ENCODE results near the gene CD109. TPM values are rescaled to one million over a fixed set of nuclear protein-coding genes. Genes with fewer than 3 reads are reported as not detected.

Gene CD109
- total RNA-seq, 1 experiment from 2014 or later, result 3.2 TPM

- no peak overlapping the region for H2BK5ac ChIP-seq (ENCODE audit: insufficient read length, low read length)
- H4K91ac ChIP-seq (ENCODE audit: insufficient read length, low read depth, low read length), result no peak overlapping the region
- H3K4me3 Mint-ChIP-seq, result no peak overlapping the region
- H3K9ac ChIP-seq (ENCODE audit: extremely low read depth, insufficient read length, low read length), result no peak overlapping the region
- no peak for DNase-seq
- no peaks in the 10 kb centered on the region for H4K20me1 ChIP-seq (ENCODE audit: control insufficient read depth, insufficient read depth, insufficient read length)
- H2BK15ac ChIP-seq (ENCODE audit: low read depth, low read length), result no peak overlapping the region
- no peaks in the 10 kb centered on the region for H3K79me1 ChIP-seq (ENCODE audit: insufficient read depth, low read depth, low read length, poor library complexity, severe bottlenecking)
- H3K23ac ChIP-seq (ENCODE audit: insufficient read length, low read depth, low read length), result no peak overlapping the region
- no peak overlapping the region for H3K18ac ChIP-seq (ENCODE audit: insufficient read length, low read depth, low read length)
- WGBS (ENCODE audit: extremely low coverage, insufficient read length, low lambda C conversion rate), result no CpG with 5 or more reads among the region's 1 CpG
- no peak overlapping the region for H4K5ac ChIP-seq (ENCODE audit: insufficient read length, low read depth, low read length)
- H3K36me3 Mint-ChIP-seq (ENCODE audit: insufficient read depth in 1 of 3, low read depth in 3 of 3), result peaks cover 2 to 8% (median 6%) of the 10 kb centered on the region in 3 experiments; a peak in 5 of 7 replicates
- peaks cover 2 to 7% of the 10 kb centered on the region in 2 experiments; a peak in 3 of 5 replicates for H3K9me3 Mint-ChIP-seq
- no peak overlapping the region for H3K27ac ChIP-seq (ENCODE audit: insufficient read length, low read depth, low read length)
- no peak overlapping the region for H3K4ac ChIP-seq (ENCODE audit: low read depth, low read length)
- no peak overlapping the region for H3T11ph ChIP-seq (ENCODE audit: low read length)
- no peaks in the 10 kb centered on the region for H3K4me1 ChIP-seq (ENCODE audit: insufficient read depth, low read length)
- H3K4me1 Mint-ChIP-seq, result 0 out of 4 replicates have a peak, but pooled peaks cover 0 to 3% of the 10 kb centered on the region in 2 experiments
- H2BK20ac ChIP-seq (ENCODE audit: low read depth, low read length, poor library complexity, severe bottlenecking), result no peak overlapping the region
- no peaks in the 10 kb centered on the region for H3K27me3 ChIP-seq (ENCODE audit: insufficient read depth, low read length)
- no peak overlapping the region for H3K14ac ChIP-seq (ENCODE audit: insufficient read depth, low read length)
- peak; percentile 37; the same call in 2 of the 3 replicates for TF ChIP-seq CTCF (conservative IDR thresholded peaks at IDR 0.05)
- H3K27ac Mint-ChIP-seq, result peak overlapping the region in 1 of 3 experiments; percentile 74; a peak in 1 of 7 replicates
- H2AK5ac ChIP-seq (ENCODE audit: insufficient read length, low read length), result no peak overlapping the region
- no peaks in the 10 kb centered on the region for H3K9me3 ChIP-seq (ENCODE audit: control insufficient read depth, low read depth, low read length)
- H2AFZ ChIP-seq (ENCODE audit: low read length), result no peak overlapping the region
- H3K4me2 ChIP-seq (ENCODE audit: insufficient read depth, insufficient read length, low read length), result no peak overlapping the region
- no peaks in the 10 kb centered on the region for H3K27me3 Mint-ChIP-seq (ENCODE audit: low read depth)
- H3K56ac ChIP-seq (ENCODE audit: insufficient read length, low read depth, low read length), result no peak overlapping the region
- no peaks in the 10 kb centered on the region for H3K23me2 ChIP-seq (ENCODE audit: insufficient read length, low read depth, low read length, poor library complexity, severe bottlenecking)
- H4K8ac ChIP-seq (replicated peaks; ENCODE audit: insufficient read length, low read depth, low read length), result no peak overlapping the region
- H2BK12ac ChIP-seq (ENCODE audit: insufficient read length, low read depth, low read length), result no peak overlapping the region
- no peak overlapping the region for H2BK120ac ChIP-seq (ENCODE audit: low read depth, low read length, poor library complexity, severe bottlenecking)
- H3K79me2 ChIP-seq (ENCODE audit: insufficient read depth, low read length), result no peaks in the 10 kb centered on the region
Observed at GRCh38 chr6:73823832-73824231, 127.8 kb downstream of the CD109 start.
